GM12878 (cell line): Measurements from ENCODE around the gene KMT2B.

Experiments
- CEBPB ChIP-seq, 2 experiments: fragments of 150-350 bp in 1 of 2; IDR thresholded peaks; 2 replicates each; pipeline ENCODE4 v1.6.1; 2012 to 2014; ENCODE audit warnings: low read depth in 2 of 2, low read length in 2 of 2, borderline replicate concordance in 1 of 2, inconsistent platforms in 1 of 2
- CHD4 ChIP-seq: fragments of 200-600 bp; sonication (generic); IDR thresholded peaks from 2 replicates; pipeline ENCODE4 v1.6.1; 2016; ENCODE audit warnings: mild to moderate bottlenecking
- CTCF ChIP-seq, 3 experiments: IDR thresholded peaks in 2 of 3; conservative IDR thresholded peaks in 1 of 3; 2 replicates each; pipeline ENCODE4 v1.5.1; 2011; ENCODE audit warnings: low read depth in 3 of 3, low read length in 3 of 3, mild to moderate bottlenecking in 3 of 3, control low read depth in 2 of 3, moderate library complexity in 2 of 3, inconsistent platforms in 1 of 3, mixed read lengths in 1 of 3; ENCODE audit not compliant: control insufficient read depth in 2 of 3, insufficient read depth in 1 of 3; ENCODE audit errors: extremely low read depth in 1 of 3
- EZH2 ChIP-seq: IDR thresholded peaks from 2 replicates; pipeline ENCODE4 v1.6.1; 2012; ENCODE audit warnings: low read depth, mild to moderate bottlenecking, control low read depth, inconsistent platforms, low read length, borderline replicate concordance; ENCODE audit not compliant: control insufficient read depth
- FOXK2 ChIP-seq: fragments of 450-650 bp; IDR thresholded peaks from 2 replicates; pipeline ENCODE4 v1.6.1; 2017; ENCODE audit warnings: mild to moderate bottlenecking, moderate library complexity
- NRF1 ChIP-seq: conservative IDR thresholded peaks from 2 replicates; pipeline ENCODE4 v1.6.1; 2011; ENCODE audit warnings: mild to moderate bottlenecking, low read depth, low read length, improper control_type of control experiment
- TCF3 ChIP-seq: IDR thresholded peaks from 2 replicates; pipeline ENCODE4 v1.6.1; 2012; ENCODE audit warnings: low read depth, mild to moderate bottlenecking, low read length, borderline replicate concordance; ENCODE audit not compliant: insufficient read depth

DNA sequence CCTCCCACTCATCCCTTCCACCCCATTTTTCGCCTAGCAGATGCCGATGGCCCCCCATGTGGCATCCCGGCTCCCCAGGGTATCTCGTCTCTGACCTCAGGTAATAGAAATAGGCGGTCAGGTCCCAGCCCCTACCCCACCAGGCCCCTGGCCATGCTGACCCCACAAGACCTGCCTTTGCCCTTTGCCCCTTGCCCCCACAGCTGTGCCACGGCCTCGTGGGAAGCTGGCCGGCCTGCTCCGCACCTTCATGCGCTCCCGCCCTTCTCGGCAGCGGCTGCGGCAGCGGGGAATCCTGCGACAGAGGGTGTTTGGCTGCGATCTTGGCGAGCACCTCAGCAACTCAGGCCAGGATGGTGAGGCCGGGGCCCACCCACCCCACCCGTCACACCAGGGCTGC is 62.9 kb downstream of the KMT2B start:
- TF ChIP-seq TCF3 (no peak), CEBPB (IDR thresholded peaks at IDR 0.05; ENCODE audit: borderline replicate concordance in 1 of 2, low read depth in 2 of 2, low read length in 2 of 2) (no peak), NRF1 (no peak), CTCF (IDR thresholded peaks at IDR 0.05 in 2 of 3, conservative IDR thresholded peaks at IDR 0.05 in 1 of 3; ENCODE audit: control insufficient read depth in 2 of 3, extremely low read depth in 1 of 3, insufficient read depth in 1 of 3, low read depth in 3 of 3, low read length in 3 of 3) (no peak), EZH2 (no peak), FOXK2 (no peak), CHD4 (no peak)
